Lower leg skin (tissue), 3 donors: Measurements from ENCODE around the gene TAF6L.

Source experiments
- CTCF ChIP-seq, 3 donors: fragments of 450-650 bp; IDR thresholded peaks; one replicate each; pipeline ENCODE4 v1.5.1; 2016; ENCODE audit warnings: antibody characterized with exemption in 3 of 3, mild to moderate bottlenecking in 3 of 3, moderate library complexity in 2 of 3
- POLR2A ChIP-seq, 2 donors: fragments of 450-650 bp; IDR thresholded peaks; one replicate each; pipeline ENCODE4 v1.6.1; 2016 to 2017; ENCODE audit warnings: antibody characterized with exemption in 2 of 2, mild to moderate bottlenecking in 1 of 2, moderate library complexity in 1 of 2

- TF ChIP-seq CTCF (IDR thresholded peaks at IDR 0.05): no peak
- TF ChIP-seq POLR2A (IDR thresholded peaks at IDR 0.05): no peak
Measured at GRCh38 chr11:62823677-62824076, 52.5 kb downstream of the TAF6L start.
